ENCODE measurements around the gene ADD2. TPM values are rescaled to one million over a fixed set of nuclear protein-coding genes. Genes with fewer than 3 reads are reported as not detected.

ADD2 gene
- total RNA-seq, 2 donors from 2014 or later, result 24.3 to 31.6 TPM

- Mint-ChIP-seq H3K9me3 (no peaks in the 10 kb centered on the region), H3K36me3 (ENCODE audit: insufficient read depth in 2 of 2) (peaks cover 0 to 2% of the 10 kb centered on the region in 2 donors), H3K27me3 (ENCODE audit: low read depth) (no peaks in the 10 kb centered on the region), H3K27ac (no peak overlapping the region), H3K4me1 (ENCODE audit: low read depth) (no peaks in the 10 kb centered on the region), H3K4me3 (no peak overlapping the region)
- DNase-seq, result no peak
- no peak for ATAC-seq (replicated peaks in 1 of 2)
These were observed 79.6 kb downstream of the ADD2 start for GRCh38 chr2:70688427-70688826.

- Mint-ChIP-seq H3K4me1 (ENCODE audit: low read depth) (no peaks in the 10 kb centered on the region), H3K27ac (no peak overlapping the region), H3K36me3 (ENCODE audit: insufficient read depth in 2 of 2) (peaks cover 0 to 2% of the 10 kb centered on the region in 2 donors), H3K4me3 (no peak overlapping the region), H3K9me3 (no peaks in the 10 kb centered on the region), H3K27me3 (ENCODE audit: low read depth) (no peaks in the 10 kb centered on the region)
- DNase-seq (no peak), ATAC-seq (replicated peaks in 1 of 2) (no peak)
These were observed 80.6 kb downstream of the ADD2 start for GRCh38 chr2:70687461-70687795.

DNA sequence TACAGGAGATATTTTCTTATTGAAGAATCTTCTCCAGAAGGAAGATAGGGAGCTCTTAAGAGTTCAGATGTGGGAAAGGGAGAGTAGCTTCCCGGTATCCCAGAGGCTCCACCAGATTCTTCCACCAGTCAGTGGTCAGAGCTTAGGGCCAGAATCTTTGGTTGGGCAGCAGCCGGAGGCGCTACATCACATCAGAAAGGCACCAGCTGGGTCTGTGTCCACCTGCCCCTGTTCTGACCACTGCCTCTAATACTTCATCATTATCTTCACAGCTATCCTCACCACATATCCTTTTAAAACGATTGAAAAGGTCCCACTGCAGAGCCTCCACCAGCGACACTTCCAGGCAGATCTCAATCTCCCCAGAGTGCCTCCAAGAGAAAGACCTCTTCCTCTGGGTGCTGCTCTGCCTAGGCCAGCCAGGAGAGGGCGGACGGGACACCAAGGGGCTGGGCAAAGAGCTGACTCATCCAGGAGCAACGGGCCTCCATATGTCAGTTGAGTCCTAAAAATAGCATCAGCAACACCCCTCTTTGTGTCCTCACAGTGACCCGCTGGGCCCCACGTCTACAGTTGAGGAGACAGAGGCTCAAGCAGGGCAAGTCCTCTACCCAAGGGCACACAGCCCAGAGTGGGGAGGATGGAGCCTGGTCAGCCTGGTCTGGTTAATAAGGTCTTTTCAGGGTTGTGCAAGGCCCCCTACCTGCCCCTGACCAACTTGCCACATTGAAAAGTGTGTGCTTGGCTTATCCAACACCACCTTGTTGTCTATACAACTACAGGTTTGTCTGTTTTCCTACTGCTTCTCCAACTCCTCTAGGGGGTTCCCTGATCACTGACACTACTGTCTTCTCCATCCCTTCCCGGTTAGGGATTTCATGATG is 81.2 kb downstream of the ADD2 start:
- ATAC-seq (replicated peaks in 1 of 2), result peak; percentile 53 to 67
- Mint-ChIP-seq H3K4me3 (no peak overlapping the region), H3K9me3 (no peaks in the 10 kb centered on the region), H3K36me3 (ENCODE audit: insufficient read depth in 2 of 2) (peaks cover 0 to 2% of the 10 kb centered on the region in 2 donors), H3K27me3 (ENCODE audit: low read depth) (no peaks in the 10 kb centered on the region), H3K4me1 (ENCODE audit: low read depth) (no peaks in the 10 kb centered on the region), H3K27ac (no peak overlapping the region)
- peak; percentile 32 to 39 for DNase-seq

- DNase-seq, result no peak
- H3K27me3 Mint-ChIP-seq (ENCODE audit: low read depth), result no peaks in the 10 kb centered on the region
- H3K4me1 Mint-ChIP-seq (ENCODE audit: low read depth), result peaks cover 5% of the 10 kb centered on the region
- H3K36me3 Mint-ChIP-seq (ENCODE audit: insufficient read depth in 2 of 2), result peaks cover 0 to 2% of the 10 kb centered on the region in 2 donors
- H3K27ac Mint-ChIP-seq, result no peak overlapping the region
- no peak overlapping the region for H3K4me3 Mint-ChIP-seq
- ATAC-seq (replicated peaks in 1 of 2), result no peak
- no peaks in the 10 kb centered on the region for H3K9me3 Mint-ChIP-seq
These were observed 82.2 kb downstream of the ADD2 start for GRCh38 chr2:70685771-70686171.

DNA sequence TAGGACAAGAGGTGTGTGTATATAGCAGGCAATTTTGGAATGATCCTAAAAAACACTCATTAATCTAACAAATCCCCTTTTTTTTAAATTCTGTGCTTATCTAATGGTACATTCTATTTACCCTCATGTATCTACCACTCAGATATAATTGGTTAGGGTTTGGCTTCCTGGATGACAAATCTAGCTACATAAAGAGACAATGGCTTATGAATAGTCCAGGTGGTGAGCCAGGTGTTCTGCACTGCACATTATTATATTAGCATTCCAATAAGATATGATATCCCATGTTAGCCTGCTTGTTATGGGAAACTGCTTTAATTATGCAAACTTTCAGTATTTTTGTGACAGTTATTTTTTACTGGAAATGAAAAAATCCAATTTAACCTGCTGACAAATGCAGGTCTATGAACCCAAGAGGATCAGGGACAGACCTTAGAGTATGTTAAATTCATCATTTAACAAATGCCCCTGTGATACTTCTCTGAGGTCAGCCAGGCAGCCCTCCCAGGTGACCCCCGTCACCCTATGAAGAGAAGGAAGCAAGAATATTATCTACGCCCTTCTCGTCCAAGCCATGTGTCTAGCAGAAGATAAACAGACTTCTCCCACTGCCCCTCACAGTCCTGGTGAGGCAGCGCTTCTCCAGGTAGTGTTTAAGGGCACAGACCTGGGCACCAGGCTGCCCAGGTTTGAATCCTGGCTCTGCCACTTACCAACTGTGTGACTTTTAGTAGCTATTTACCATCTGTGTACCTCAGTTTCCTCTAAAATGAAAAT is 83.0 kb downstream of the ADD2 start:
- Mint-ChIP-seq H3K4me1 (ENCODE audit: low read depth) (peaks cover 5% of the 10 kb centered on the region), H3K9me3 (no peaks in the 10 kb centered on the region), H3K27me3 (ENCODE audit: low read depth) (no peaks in the 10 kb centered on the region), H3K27ac (no peak overlapping the region), H3K36me3 (ENCODE audit: insufficient read depth in 2 of 2) (peaks cover 0 to 2% of the 10 kb centered on the region in 2 donors), H3K4me3 (no peak overlapping the region)
- DNase-seq, result no peak
- ATAC-seq (replicated peaks in 1 of 2), result no peak

DNA sequence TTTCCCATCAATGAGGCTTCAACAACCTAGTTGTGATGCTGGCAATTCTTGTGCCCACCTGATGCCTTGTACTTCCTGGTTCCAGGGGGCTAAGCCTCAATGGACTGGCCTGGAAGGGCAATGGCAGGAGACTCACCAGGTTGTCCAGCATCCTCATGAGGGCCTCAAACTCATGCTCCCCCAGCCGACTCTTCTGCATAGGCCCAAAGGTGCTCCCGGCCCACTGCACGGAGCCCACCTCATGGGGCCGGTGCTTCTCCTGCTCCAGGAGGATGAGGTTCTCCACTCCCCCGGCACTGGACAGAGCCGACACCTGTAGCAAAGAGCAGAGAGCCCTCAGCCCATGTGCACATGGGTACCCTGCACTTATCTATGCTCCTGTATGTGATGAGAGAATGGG is 84.5 kb downstream of the ADD2 start:
- H3K4me3 Mint-ChIP-seq, result no peak overlapping the region
- H3K36me3 Mint-ChIP-seq (ENCODE audit: insufficient read depth in 2 of 2), result peaks cover 0 to 2% of the 10 kb centered on the region in 2 donors
- H3K9me3 Mint-ChIP-seq, result no peaks in the 10 kb centered on the region
- DNase-seq (no peak), ATAC-seq (replicated peaks in 1 of 2) (no peak)
- no peak overlapping the region for H3K27ac Mint-ChIP-seq
- peaks cover 5% of the 10 kb centered on the region for H3K4me1 Mint-ChIP-seq (ENCODE audit: low read depth)
- no peaks in the 10 kb centered on the region for H3K27me3 Mint-ChIP-seq (ENCODE audit: low read depth)

- ATAC-seq (replicated peaks in 1 of 2) (no peak), DNase-seq (no peak)
- H3K36me3 Mint-ChIP-seq (ENCODE audit: insufficient read depth in 2 of 2), result no peaks in the 10 kb centered on the region
- no peaks in the 10 kb centered on the region for H3K9me3 Mint-ChIP-seq
- no peak overlapping the region for H3K4me3 Mint-ChIP-seq
- peaks cover 5% of the 10 kb centered on the region for H3K4me1 Mint-ChIP-seq (ENCODE audit: low read depth)
- no peaks in the 10 kb centered on the region for H3K27me3 Mint-ChIP-seq (ENCODE audit: low read depth)
- no peak overlapping the region for H3K27ac Mint-ChIP-seq
These were observed 87.3 kb downstream of the ADD2 start for GRCh38 chr2:70680735-70681134.

- Mint-ChIP-seq H3K4me3 (no peak overlapping the region), H3K9me3 (no peaks in the 10 kb centered on the region), H3K27me3 (ENCODE audit: low read depth) (no peaks in the 10 kb centered on the region), H3K36me3 (ENCODE audit: insufficient read depth in 2 of 2) (no peaks in the 10 kb centered on the region), H3K27ac (no peak overlapping the region), H3K4me1 (ENCODE audit: low read depth) (peaks cover 5% of the 10 kb centered on the region)
- no peak for DNase-seq
- ATAC-seq (replicated peaks in 1 of 2), result no peak
These were observed 88.7 kb downstream of the ADD2 start for GRCh38 chr2:70679259-70679658.

- DNase-seq (no peak), ATAC-seq (replicated peaks in 1 of 2) (no peak)
- no peaks in the 10 kb centered on the region for H3K27me3 Mint-ChIP-seq (ENCODE audit: low read depth)
- H3K9me3 Mint-ChIP-seq, result no peaks in the 10 kb centered on the region
- peaks cover 0 to 2% of the 10 kb centered on the region in 2 donors for H3K36me3 Mint-ChIP-seq (ENCODE audit: insufficient read depth in 2 of 2)
- no peak overlapping the region for H3K4me3 Mint-ChIP-seq
- H3K27ac Mint-ChIP-seq, result no peak overlapping the region
- H3K4me1 Mint-ChIP-seq (ENCODE audit: low read depth), result peaks cover 5% of the 10 kb centered on the region
These were observed 89.3 kb downstream of the ADD2 start for GRCh38 chr2:70678576-70679143.

- H3K27ac Mint-ChIP-seq, result no peak overlapping the region
- no peak overlapping the region for H3K4me3 Mint-ChIP-seq
- H3K4me1 Mint-ChIP-seq (ENCODE audit: low read depth), result peaks cover 5% of the 10 kb centered on the region
- no peak for DNase-seq
- H3K9me3 Mint-ChIP-seq, result no peaks in the 10 kb centered on the region
- H3K36me3 Mint-ChIP-seq (ENCODE audit: insufficient read depth in 2 of 2), result peaks cover 0 to 2% of the 10 kb centered on the region in 2 donors
- ATAC-seq (replicated peaks in 1 of 2), result no peak
- H3K27me3 Mint-ChIP-seq (ENCODE audit: low read depth), result no peaks in the 10 kb centered on the region
These were observed 91.5 kb downstream of the ADD2 start for GRCh38 chr2:70676301-70677035.

- no peak overlapping the region for H3K27ac Mint-ChIP-seq
- ATAC-seq (replicated peaks in 1 of 2) (no peak), DNase-seq (no peak)
- no peaks in the 10 kb centered on the region for H3K4me1 Mint-ChIP-seq (ENCODE audit: low read depth)
- H3K27me3 Mint-ChIP-seq (ENCODE audit: low read depth), result no peaks in the 10 kb centered on the region
- no peak overlapping the region for H3K4me3 Mint-ChIP-seq
- peaks cover 0 to 2% of the 10 kb centered on the region in 2 donors for H3K36me3 Mint-ChIP-seq (ENCODE audit: insufficient read depth in 2 of 2)
- no peaks in the 10 kb centered on the region for H3K9me3 Mint-ChIP-seq
These were observed 92.1 kb downstream of the ADD2 start for GRCh38 chr2:70675862-70676261.

DNA sequence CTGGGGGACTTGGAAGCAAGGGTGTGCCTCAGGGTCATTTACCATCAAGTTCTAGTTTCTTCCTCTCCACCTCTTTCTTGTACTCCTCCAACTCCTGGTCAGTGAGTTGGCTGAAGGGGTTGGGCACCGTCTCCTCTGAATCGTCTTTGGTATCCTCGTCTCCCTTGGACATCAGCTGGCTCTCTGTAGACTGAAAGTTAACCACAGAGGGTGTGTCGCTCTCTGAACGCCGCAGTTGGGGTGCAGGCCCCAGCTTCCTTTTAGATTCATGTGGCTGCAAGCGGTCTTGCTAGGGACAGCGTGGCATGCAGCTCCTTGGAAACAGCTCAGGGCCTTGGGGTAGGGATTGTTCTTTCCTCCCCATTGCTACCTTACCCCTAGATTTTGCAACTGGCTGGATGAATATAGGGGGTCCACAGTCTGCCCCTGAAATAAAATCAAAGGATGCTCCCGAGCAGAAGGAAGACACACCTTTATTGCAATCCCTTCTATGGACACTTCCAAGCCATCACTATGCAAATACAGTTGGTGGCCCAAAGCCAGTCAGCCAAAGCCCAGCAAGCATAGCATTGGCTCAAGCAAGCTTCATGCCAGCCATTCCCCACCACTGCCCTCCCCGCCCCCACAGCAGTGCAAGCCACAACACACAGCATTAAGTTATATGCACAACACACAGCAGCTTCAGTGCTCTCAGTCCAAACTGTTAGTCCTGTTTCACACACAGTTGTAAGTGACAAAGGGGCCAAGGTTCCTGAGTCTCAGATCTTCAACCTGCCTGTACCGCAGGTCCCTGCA is 93.2 kb downstream of the ADD2 start:
- peaks cover 0 to 2% of the 10 kb centered on the region in 2 donors for H3K36me3 Mint-ChIP-seq (ENCODE audit: insufficient read depth in 2 of 2)
- H3K9me3 Mint-ChIP-seq, result no peaks in the 10 kb centered on the region
- no peak overlapping the region for H3K4me3 Mint-ChIP-seq
- DNase-seq (no peak), ATAC-seq (replicated peaks in 1 of 2) (no peak)
- no peaks in the 10 kb centered on the region for H3K27me3 Mint-ChIP-seq (ENCODE audit: low read depth)
- no peak overlapping the region for H3K27ac Mint-ChIP-seq
- H3K4me1 Mint-ChIP-seq (ENCODE audit: low read depth), result no peaks in the 10 kb centered on the region

Measured in activated T-cell treated with anti-CD3 and anti-CD28 coated beads, Interleukin-2, amount 50 U/mL, for 72 hours (primary cell).